Measurements from ENCODE around the gene TMEM201. TPM values are rescaled to one million over a fixed set of nuclear protein-coding genes. Genes with fewer than 3 reads are reported as not detected.

TMEM201 gene
- total RNA-seq (2021) (25.9 to 30.4 TPM (median 26.7 TPM) in 3 replicates), Bru-seq, nascent RNA (percentile 64 among the genes with signal in this experiment)
- long read RNA-seq, experiment 1, transcript TMEM201-201 (6 exons, 3,851 nt), result minor isoform, 24 of 110 reads
- long read RNA-seq, experiment 1, transcript TMEM201-202 (11 exons, 3,776 nt), result major isoform, 36 of 110 reads
- long read RNA-seq, experiment 1, partial matches to known transcripts, result 24 of 110 reads
- long read RNA-seq, experiment 1, other reads (novel, unspliced or antisense), result 26 of 110 reads
- long read RNA-seq, experiment 2, transcript TMEM201-202 (11 exons, 3,776 nt), result major isoform, 6 of 47 reads
- long read RNA-seq, experiment 2, partial matches to known transcripts, result 26 of 47 reads
- long read RNA-seq, experiment 2, other reads (novel, unspliced or antisense), result 11 of 47 reads
- long read RNA-seq, experiment 3, partial matches to known transcripts, result 0 of 1 reads
- long read RNA-seq, experiment 3, other reads (novel, unspliced or antisense), result 1 of 1 reads

- POLR2A ChIA-PET, result interaction anchor here (1.1 kb wide), 1 partner anchor 126 kb away, joined by 3 read pairs; no protein-coding TSS in a partner anchor
- CTCF ChIA-PET, result interaction anchor here (0.6 to 7.3 kb wide), 14 partner anchors 9 to 308 kb away, joined by 3 to 93 read pairs (median 3); no protein-coding TSS in a partner anchor
- Mint-ChIP-seq H3K4me3 (peak within 1 kb of the TSS; percentile 77), H3K9me3 (no peaks in the 10 kb centered on the region), H3K36me3 (peaks cover 3% of the 10 kb centered on the region; the same call in 1 of the 2 replicates), H3K4me1 (peaks cover 41% of the 10 kb centered on the region), H3K27me3 (ENCODE audit: low read depth) (no peaks in the 10 kb centered on the region), H3K27ac (peak within 1 kb of the TSS; percentile 14; the same call in 1 of the 2 replicates)
- DNase-seq (ENCODE audit: low spot score) (peak; percentile 91), ATAC-seq (peak; percentile 85)
- peak; percentile 60 for TF ChIP-seq FOXP1 (CRISPR knock-in tag; IDR thresholded peaks at IDR 0.05; ENCODE audit: borderline replicate concordance)
- no peak for TF ChIP-seq IRF1 (CRISPR knock-in tag; IDR thresholded peaks at IDR 0.05)
- no peak for TF ChIP-seq TCF7 (CRISPR knock-in tag; IDR thresholded peaks at IDR 0.05; ENCODE audit: low read depth)
- TF ChIP-seq NFYB (CRISPR knock-in tag; conservative IDR thresholded peaks at IDR 0.05; ENCODE audit: low read depth), result 0 out of 2 replicates have a peak, but pooled peaks have one; percentile 38
- TF ChIP-seq E2F5 (CRISPR knock-in tag; IDR thresholded peaks at IDR 0.05), result peak; percentile 78; the same call in 1 of the 2 replicates
- TF ChIP-seq E2F4 (CRISPR knock-in tag; IDR thresholded peaks at IDR 0.05; ENCODE audit: borderline replicate concordance, low read depth), result no peak
- TF ChIP-seq CTCF (IDR thresholded peaks at IDR 0.05), result peak; percentile 75
- TF ChIP-seq TP53 (CRISPR knock-in tag; IDR thresholded peaks at IDR 0.05), result 0 out of 2 replicates have a peak, but pooled peaks have one; percentile 39
- 0 out of 2 replicates have a peak, but pooled peaks have one; percentile 17 for TF ChIP-seq KAT7 (CRISPR knock-in tag; IDR thresholded peaks at IDR 0.05; ENCODE audit: borderline replicate concordance)
- no peak for TF ChIP-seq ZNF317 (CRISPR knock-in tag; IDR thresholded peaks at IDR 0.05; ENCODE audit: borderline replicate concordance, low read depth)
- TF ChIP-seq ATF1 (CRISPR knock-in tag; IDR thresholded peaks at IDR 0.05), result no peak
- peak; percentile 67 for TF ChIP-seq ETV6 (CRISPR knock-in tag; IDR thresholded peaks at IDR 0.05)
- TF ChIP-seq SP1 (CRISPR knock-in tag; conservative IDR thresholded peaks at IDR 0.05), result peak; percentile 92
These were observed at the start of gene TMEM201 for GRCh38 chr1:9588551-9589143. TMEM201 (plus strand) TSS chr1:9588911; CDS start chr1:9588931, 20 bp downstream.

GRCh38 chr1:9539165-9539828, 49.4 kb upstream of the TMEM201 start, which contains the start of gene SLC25A33:
SLC25A33 (plus strand) TSS chr1:9539465; CDS start chr1:9539692, 227 bp downstream.
- peaks cover 11% of the 10 kb centered on the region for H3K36me3 Mint-ChIP-seq
- ChIA-PET CTCF (interaction anchor here (1.0 to 1.1 kb wide), 2 partner anchors 9 to 34 kb away, joined by 3 to 4 read pairs; no protein-coding TSS in a partner anchor), POLR2A (interaction anchor here (0.6 kb wide), 1 partner anchor 15 kb away, joined by 4 read pairs; no protein-coding TSS in a partner anchor)
- peak within 1 kb of the TSS; percentile 93 for H3K27ac Mint-ChIP-seq
- H3K27me3 Mint-ChIP-seq (ENCODE audit: low read depth), result no peaks in the 10 kb centered on the region
- peak; percentile 98 for DNase-seq (ENCODE audit: low spot score)
- peak within 1 kb of the TSS; percentile 95 for H3K4me3 Mint-ChIP-seq
- peaks cover 28% of the 10 kb centered on the region for H3K4me1 Mint-ChIP-seq
- ATAC-seq, result peak; percentile 98
- H3K9me3 Mint-ChIP-seq, result no peaks in the 10 kb centered on the region
- TF ChIP-seq TCF7 (CRISPR knock-in tag; IDR thresholded peaks at IDR 0.05; ENCODE audit: low read depth) (no peak), NFYB (CRISPR knock-in tag; conservative IDR thresholded peaks at IDR 0.05; ENCODE audit: low read depth) (peak; percentile 53; the same call in 1 of the 2 replicates), ATF3 (CRISPR knock-in tag; conservative IDR thresholded peaks at IDR 0.05) (no peak), KAT7 (CRISPR knock-in tag; IDR thresholded peaks at IDR 0.05; ENCODE audit: borderline replicate concordance) (peak; percentile 88; the same call in 1 of the 2 replicates), SMAD3 (CRISPR knock-in tag; IDR thresholded peaks at IDR 0.05; ENCODE audit: borderline replicate concordance) (no peak), ZNF138 (CRISPR knock-in tag; conservative IDR thresholded peaks at IDR 0.05) (no peak), ZNF317 (CRISPR knock-in tag; IDR thresholded peaks at IDR 0.05; ENCODE audit: borderline replicate concordance, low read depth) (no peak), ZNF532 (CRISPR knock-in tag; IDR thresholded peaks at IDR 0.05; ENCODE audit: borderline replicate concordance) (no peak), MAX (CRISPR knock-in tag; IDR thresholded peaks at IDR 0.05) (peak; percentile 59; the same call in 1 of the 2 replicates), SP1 (CRISPR knock-in tag; conservative IDR thresholded peaks at IDR 0.05) (peak; percentile 99), ATF1 (CRISPR knock-in tag; IDR thresholded peaks at IDR 0.05) (0 out of 2 replicates have a peak, but pooled peaks have one; percentile 20)

Measured in WTC11 (cell line).